Hematopoietic multipotent progenitor cell (in vitro differentiated cells): ENCODE results near the gene CT45A9. TPM values are rescaled to one million over a fixed set of nuclear protein-coding genes. Genes with fewer than 3 reads are reported as not detected.
"Not testable (repeated sequence)": the region's sequence is repeated elsewhere in the genome, so short reads cannot be mapped to it uniquely, and the experiment has no call there.

Experiments
- DNase-seq, 3 donors: peaks; one replicate each; pipeline ENCODE4 v3.0.0-alpha.2; 2011 to 2015; ENCODE audit warnings: low read depth in 2 of 3, low spot score in 2 of 3
- total RNA-seq: library from RNA; depleted of rRNA; stranded (reverse); fragments of >200 nt; gene quantifications from one replicate; pipeline ENCODE4 v1.2.3, GENCODE V29; 2012

Gene CT45A9
- total RNA-seq = not detected

GRCh38 chrX:135871712-135872111 is at the start of gene CT45A9:
Gene CT45A9, minus strand, starts transcription at chrX:135871812. Its CDS starts 3,751 bp downstream, at chrX:135868061.
- DNase-seq = not testable (repeated sequence)

DNA sequence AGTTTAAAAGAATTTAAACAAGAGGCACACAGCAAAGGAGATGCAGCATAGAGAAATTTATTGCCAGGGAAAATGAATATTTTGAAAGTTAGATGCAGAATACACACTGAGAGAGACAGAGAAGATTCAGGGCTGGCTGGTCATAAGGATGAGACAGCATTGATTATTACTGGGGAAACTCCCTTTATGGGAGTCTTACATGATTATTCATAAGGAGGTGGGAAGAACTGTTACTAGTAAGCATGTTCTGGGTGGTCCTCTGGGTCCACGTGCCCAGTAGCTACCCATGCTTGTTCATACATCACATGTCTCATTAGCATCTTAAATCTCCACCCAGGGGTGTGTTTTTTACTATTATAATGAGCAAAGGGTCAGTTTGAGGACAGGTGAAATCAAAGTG is 48.9 kb upstream of the CT45A9 start:
- not testable (repeated sequence) for DNase-seq

DNA sequence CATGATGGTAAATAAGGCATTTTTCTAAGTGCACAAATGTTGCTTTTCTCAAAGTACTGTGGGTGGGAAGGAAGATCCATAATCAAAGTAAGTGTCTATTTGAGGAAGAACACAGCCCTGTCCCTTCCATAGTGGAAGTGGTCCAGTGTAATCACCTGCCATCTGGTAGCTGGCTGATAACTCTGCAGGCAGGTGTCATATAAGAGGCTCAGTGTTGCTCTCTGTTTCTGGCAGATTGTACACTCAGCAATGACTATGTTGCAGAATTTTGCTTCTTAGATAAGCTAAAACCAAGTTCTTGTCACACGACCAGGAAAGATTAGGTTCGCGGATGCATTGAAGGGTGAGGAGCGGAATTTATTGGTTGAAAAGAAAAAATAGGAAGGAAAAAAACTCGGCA is 42.8 kb upstream of the CT45A9 start:
- no peak for DNase-seq

- no peak for DNase-seq
Observed at GRCh38 chrX:135910251-135910650, 38.6 kb upstream of the CT45A9 start.

GRCh38 chrX:135893294-135893817 is 21.7 kb upstream of the CT45A9 start, which contains the start of the genes CT45A10 and SAGE1:
Gene CT45A10, minus strand, starts transcription at chrX:135893444. Its CDS starts 8,100 bp downstream, at chrX:135885344.
Gene SAGE1, plus strand, starts transcription at chrX:135893716. Its CDS starts 2,527 bp downstream, at chrX:135896243.
- no peak for DNase-seq

GRCh38 chrX:135892781-135893180 is 21.2 kb upstream of the CT45A9 start:
- DNase-seq = no peak

GRCh38 chrX:135890087-135890585 is 18.5 kb upstream of the CT45A9 start:
- DNase-seq = peak in 1 of 3 donors; percentile 8

DNA sequence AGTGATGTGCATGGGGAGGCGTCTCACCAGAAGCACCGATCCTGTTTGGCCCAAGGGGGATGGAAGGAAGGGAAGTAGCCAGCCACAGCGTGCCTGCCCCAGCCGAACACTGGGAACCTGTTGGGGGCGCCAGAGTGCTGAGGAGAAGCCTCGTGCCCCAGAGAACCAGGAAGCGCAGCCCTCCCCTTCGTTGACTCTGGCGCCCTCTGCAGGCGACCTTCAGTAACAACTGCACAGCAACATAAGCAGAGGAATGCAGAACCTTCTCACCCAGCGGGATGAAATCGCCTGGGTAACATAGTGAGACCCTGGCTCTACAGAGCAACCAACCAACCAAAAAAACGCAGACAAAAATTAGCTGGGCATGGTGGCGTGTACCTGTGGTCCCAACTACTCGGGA is 17.4 kb upstream of the CT45A9 start:
- peak in 2 of 3 donors; percentile 20 to 40 for DNase-seq

DNA sequence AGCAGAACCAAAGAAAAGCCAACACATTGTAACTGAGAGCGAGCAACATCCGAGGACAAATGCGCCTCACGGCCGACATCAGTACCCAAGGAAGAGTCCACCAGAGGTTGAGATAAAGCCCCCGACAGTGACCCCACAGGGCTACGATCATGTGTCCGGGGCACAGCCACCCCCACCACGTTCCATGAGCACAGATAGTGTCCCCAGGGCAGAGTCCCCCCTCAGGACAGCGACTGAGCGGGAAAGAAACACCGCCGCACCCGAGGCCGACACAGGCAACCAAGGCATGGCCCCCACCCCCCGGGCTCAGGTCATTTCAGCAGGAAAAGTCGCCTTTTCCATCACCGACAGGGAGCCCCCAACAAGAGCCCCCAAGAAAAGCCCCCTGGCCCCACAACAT is 16.6 kb upstream of the CT45A9 start:
- not testable (repeated sequence) for DNase-seq

DNA sequence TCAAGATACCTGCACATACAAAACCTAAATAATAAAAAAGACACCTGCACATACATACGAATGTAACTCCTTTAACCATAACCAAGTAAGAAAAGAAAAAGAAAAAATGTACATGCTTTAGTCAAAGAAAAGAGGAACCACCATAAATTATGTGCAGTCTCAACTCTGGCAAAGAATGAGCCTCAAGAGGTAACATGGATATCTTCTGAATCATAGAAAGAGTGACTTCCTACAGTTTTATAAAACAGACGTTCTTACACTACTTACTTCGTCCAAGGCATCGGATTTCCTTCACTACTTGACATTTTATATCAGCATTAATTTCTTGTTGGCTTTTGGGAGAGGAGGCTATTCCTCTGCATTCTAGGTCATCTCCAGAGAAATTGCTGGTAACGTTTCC is 11.1 kb upstream of the CT45A9 start:
- DNase-seq = peak in 1 of 3 donors; percentile 47

DNA sequence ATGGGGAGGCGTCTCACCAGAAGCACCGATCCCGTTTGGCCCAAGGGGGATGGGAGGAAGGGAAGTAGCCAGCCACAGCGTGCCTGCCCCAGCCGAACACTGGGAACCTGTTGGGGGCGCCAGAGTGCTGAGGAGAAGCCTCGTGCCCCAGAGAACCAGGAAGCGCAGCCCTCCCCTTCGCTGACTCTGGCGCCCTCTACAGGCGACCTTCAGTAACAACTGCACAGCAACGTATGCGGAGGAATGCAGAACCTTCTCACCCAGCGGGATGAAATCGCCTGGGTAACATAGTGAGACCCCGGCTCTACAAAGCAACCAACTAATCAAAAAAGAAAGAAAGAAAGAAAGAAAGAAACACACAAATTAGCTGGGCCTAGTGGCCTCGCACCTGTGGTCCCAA is 17.2 kb downstream of the CT45A9 start, which contains the start of gene CT45A8:
Gene CT45A8, minus strand, starts transcription at position 101 of the 400 bp plus-strand sequence. CDS start 3,755 bp downstream, outside the sequence.
- not testable (repeated sequence) for DNase-seq

- DNase-seq = not testable (repeated sequence)
Observed at GRCh38 chrX:135837180-135837579, 34.4 kb downstream of the CT45A9 start, which contains the start of gene CT45A7. Gene CT45A7, minus strand, starts transcription at chrX:135837280. Its CDS starts 3,747 bp downstream, at chrX:135833533.

DNA sequence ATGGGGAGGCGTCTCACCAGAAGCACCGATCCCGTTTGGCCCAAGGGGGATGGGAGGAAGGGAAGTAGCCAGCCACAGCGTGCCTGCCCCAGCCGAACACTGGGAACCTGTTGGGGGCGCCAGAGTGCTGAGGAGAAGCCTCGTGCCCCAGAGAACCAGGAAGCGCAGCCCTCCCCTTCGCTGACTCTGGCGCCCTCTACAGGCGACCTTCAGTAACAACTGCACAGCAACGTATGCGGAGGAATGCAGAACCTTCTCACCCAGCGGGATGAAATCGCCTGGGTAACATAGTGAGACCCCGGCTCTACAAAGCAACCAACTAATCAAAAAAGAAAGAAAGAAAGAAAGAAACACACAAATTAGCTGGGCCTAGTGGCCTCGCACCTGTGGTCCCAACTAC is 51.7 kb downstream of the CT45A9 start, which contains the start of gene CT45A2:
Gene CT45A2, minus strand, starts transcription at position 101 of the 400 bp plus-strand sequence. CDS start 3,747 bp downstream, outside the sequence.
- not testable (repeated sequence) for DNase-seq

Other genes with a start within 250 kb of the CT45A9 start
- not detected for gene CT45A1, start 158.2 kb downstream of the CT45A9 start, total RNA-seq
- gene CT45A3, start 103.6 kb downstream of the CT45A9 start, total RNA-seq = not detected
- not detected for gene CT45A5, start 86.3 kb downstream of the CT45A9 start, total RNA-seq
- not detected for gene CT45A6, start 69.0 kb downstream of the CT45A9 start, total RNA-seq
- gene CT45A2, start 51.8 kb downstream of the CT45A9 start, total RNA-seq = not detected
- not detected for gene CT45A7, start 34.5 kb downstream of the CT45A9 start, total RNA-seq
- not detected for gene CT45A8, start 17.3 kb downstream of the CT45A9 start, total RNA-seq
- gene CT45A10, start 21.6 kb upstream of the CT45A9 start, total RNA-seq = not detected
- 0.81 TPM for gene SAGE1, start 21.9 kb upstream of the CT45A9 start, total RNA-seq
- gene MMGT1, start 102.2 kb upstream of the CT45A9 start, total RNA-seq = 10.8 TPM
- gene SLC9A6, start 113.6 kb upstream of the CT45A9 start, total RNA-seq = 12.1 TPM